Transverse colon (tissue), 4 donors: ENCODE data around the gene RAPH1. TPM values are rescaled to one million over a fixed set of nuclear protein-coding genes. Genes with fewer than 3 reads are reported as not detected.

Experiments used
- DNase-seq: peaks from one replicate; pipeline ENCODE4 v3.0.0-alpha.2; 2019
- H3K27ac ChIP-seq, 4 donors: fragments of 200-600 bp; sonication (generic); 2 replicates each; pipeline ENCODE4 v1.5.1; 2016 to 2018; ENCODE audit warnings: inconsistent platforms in 4 of 4
- H3K27me3 ChIP-seq: fragments of 200-600 bp; sonication (generic); 2 replicates; pipeline ENCODE4 v1.5.1; 2017; ENCODE audit warnings: inconsistent platforms
- H3K36me3 ChIP-seq, 4 donors: fragments of 200-600 bp; sonication (generic); 2 replicates each; pipeline ENCODE4 v1.5.1; 2017 to 2019; ENCODE audit warnings: inconsistent platforms in 4 of 4
- H3K4me1 ChIP-seq, 4 donors: fragments of 200-600 bp; sonication (generic); 2 replicates each; pipeline ENCODE4 v1.5.1; 2017 to 2020; ENCODE audit warnings: inconsistent platforms in 4 of 4
- H3K4me3 ChIP-seq, 4 donors: fragments of 200-600 bp; sonication (generic); 1 replicate in 1 of 4; 2 replicates in 3 of 4; pipeline versions ENCODE4 v1.5.1 to v1.6.1; 2017 to 2019; ENCODE audit warnings: inconsistent platforms in 4 of 4
- H3K9me3 ChIP-seq, 2 donors: fragments of 200-600 bp; sonication (generic); 2 replicates each; pipeline ENCODE4 v1.5.1; 2017 to 2019; ENCODE audit warnings: inconsistent platforms in 2 of 2
- EP300 ChIP-seq: sonication (generic); formaldehyde crosslinking; IDR thresholded peaks from one replicate; pipeline ENCODE4 v1.6.1; 2017; ENCODE audit warnings: antibody characterized with exemption, low read depth
- POLR2A ChIP-seq: fragments of 450-650 bp; IDR thresholded peaks from one replicate; pipeline ENCODE4 v1.6.1; 2016; ENCODE audit warnings: antibody characterized with exemption, mild to moderate bottlenecking, moderate library complexity
- POLR2AphosphoS5 ChIP-seq, 3 donors: sonication (generic); formaldehyde crosslinking; IDR thresholded peaks; one replicate each; pipeline ENCODE4 v1.6.1; 2016; ENCODE audit warnings: antibody characterized with exemption in 3 of 3
- WGBS, 2 donors: methylation state at CpG; one replicate each; pipeline ENCODE4 v1.1.5; 2018; ENCODE audit warnings: low coverage in 1 of 2; 5-methylcytosine and 5-hydroxymethylcytosine counted together
- in situ Hi-C, 4 donors: fragments of 200-750 bp; cut with MboI; loops; one replicate each; pipeline versions ENCODE4 v1.15.0 to v1.15.1; 2017; ENCODE audit warnings: low sequenced_read_pairs in 3 of 4, low pct_ligation_motif_present in 1 of 4, low pct_unique_long_range_greater_than_20kb in 1 of 4
- intact Hi-C: fragments of 100-400 bp; cut with DNase I; formaldehyde crosslinking; loops from one replicate; pipeline ENCODE4 v1.15.1; 2023; ENCODE audit warnings: low total_unique reads
- total RNA-seq, 4 donors: library from RNA; depleted of rRNA; stranded (reverse); fragments of >200 nt; gene quantifications; one replicate each; pipeline ENCODE4 v1.1.0, GENCODE V29; 2016
- TF ChIP-seq, protein P1 (sequence below), 5 experiments: fragments of 200-600 bp in 3 of 5; fragments of 450-650 bp in 2 of 5; sonication (generic) in 3 of 5; IDR thresholded peaks; 1 replicate in 2 of 5; 2 replicates in 3 of 5; pipeline ENCODE4 v1.5.1; 2016 to 2017; ENCODE audit warnings: antibody characterized with exemption in 5 of 5, inconsistent platforms in 3 of 5, mild to moderate bottlenecking in 2 of 5, moderate library complexity in 1 of 5

RAPH1 gene
- total RNA-seq, 4 donors from 2014 or later: 36.0 to 160 (median 41.8) TPM

DNA sequence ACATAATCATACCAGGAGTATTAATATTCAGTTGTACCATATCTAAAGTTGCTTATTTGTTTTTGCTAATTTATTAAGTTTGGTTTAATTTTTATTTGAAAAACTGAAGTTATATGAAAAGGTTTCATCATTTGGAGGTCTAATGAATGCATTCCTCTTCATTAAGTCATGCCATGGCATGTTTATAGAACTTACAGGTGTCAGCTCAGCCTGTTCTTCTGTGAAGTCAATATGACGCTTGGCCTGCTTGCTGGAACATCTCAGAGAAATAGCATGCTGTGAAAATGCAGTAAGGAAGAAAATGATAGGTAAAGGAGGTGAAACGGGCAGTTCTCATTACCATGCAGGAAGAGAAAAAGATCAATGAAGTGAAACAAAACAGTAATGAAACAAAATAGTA lies 58.2 kb downstream of the RAPH1 start:
- TF ChIP-seq, protein P1, sequence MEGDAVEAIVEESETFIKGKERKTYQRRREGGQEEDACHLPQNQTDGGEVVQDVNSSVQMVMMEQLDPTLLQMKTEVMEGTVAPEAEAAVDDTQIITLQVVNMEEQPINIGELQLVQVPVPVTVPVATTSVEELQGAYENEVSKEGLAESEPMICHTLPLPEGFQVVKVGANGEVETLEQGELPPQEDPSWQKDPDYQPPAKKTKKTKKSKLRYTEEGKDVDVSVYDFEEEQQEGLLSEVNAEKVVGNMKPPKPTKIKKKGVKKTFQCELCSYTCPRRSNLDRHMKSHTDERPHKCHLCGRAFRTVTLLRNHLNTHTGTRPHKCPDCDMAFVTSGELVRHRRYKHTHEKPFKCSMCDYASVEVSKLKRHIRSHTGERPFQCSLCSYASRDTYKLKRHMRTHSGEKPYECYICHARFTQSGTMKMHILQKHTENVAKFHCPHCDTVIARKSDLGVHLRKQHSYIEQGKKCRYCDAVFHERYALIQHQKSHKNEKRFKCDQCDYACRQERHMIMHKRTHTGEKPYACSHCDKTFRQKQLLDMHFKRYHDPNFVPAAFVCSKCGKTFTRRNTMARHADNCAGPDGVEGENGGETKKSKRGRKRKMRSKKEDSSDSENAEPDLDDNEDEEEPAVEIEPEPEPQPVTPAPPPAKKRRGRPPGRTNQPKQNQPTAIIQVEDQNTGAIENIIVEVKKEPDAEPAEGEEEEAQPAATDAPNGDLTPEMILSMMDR (IDR thresholded peaks at IDR 0.05): no peak
- no peak for TF ChIP-seq POLR2AphosphoS5 (IDR thresholded peaks at IDR 0.05)
- no peak for TF ChIP-seq EP300
- no peak for TF ChIP-seq POLR2A
- intact Hi-C loops (no loop called here), in situ Hi-C loops (loop anchor here in 2 of 4 donors (25.0 kb wide), 3 partner anchors 185 to 435 kb away; no protein-coding TSS in a partner anchor)
- H3K9me3 ChIP-seq: no peaks in the 10 kb centered on the region
- H3K27ac ChIP-seq: no peak overlapping the region
- no peak for DNase-seq
- no peaks in the 10 kb centered on the region for H3K36me3 ChIP-seq
- 64 to 77% methylated on average over 2 of the region's 2 CpGs for WGBS, 2 donors
- no peaks in the 10 kb centered on the region for H3K4me1 ChIP-seq
- no peaks in the 10 kb centered on the region for H3K27me3 ChIP-seq
- H3K4me3 ChIP-seq: no peak overlapping the region

- WGBS, 2 donors: 85 to 89% methylated on average over 3 to 5 of the region's 5 CpGs
- Histone ChIP-seq H3K36me3 (no peaks in the 10 kb centered on the region), H3K4me3 (no peak overlapping the region), H3K4me1 (peaks cover 0 to 20% (median 13%) of the 10 kb centered on the region in 4 donors), H3K9me3 (no peaks in the 10 kb centered on the region), H3K27ac (no peak overlapping the region), H3K27me3 (no peaks in the 10 kb centered on the region)
- intact Hi-C loops (no loop called here), in situ Hi-C loops (loop anchor here in 1 of 4 donors (25.0 kb wide), 1 partner anchor 234 kb away; the partner anchor contains the start of gene CYP20A1)
- DNase-seq: no peak
- TF ChIP-seq POLR2A (no peak), EP300 (no peak), POLR2AphosphoS5 (IDR thresholded peaks at IDR 0.05) (no peak)
- TF ChIP-seq, protein P1 (IDR thresholded peaks at IDR 0.05): no peak
These were observed 63.8 kb downstream of the RAPH1 start for GRCh38 chr2:203471323-203471722.

GRCh38 chr2:203470371-203470770 lies 64.7 kb downstream of the RAPH1 start:
- TF ChIP-seq POLR2A: no peak
- TF ChIP-seq, protein P1 (IDR thresholded peaks at IDR 0.05): no peak
- TF ChIP-seq POLR2AphosphoS5 (IDR thresholded peaks at IDR 0.05): no peak
- TF ChIP-seq EP300: no peak
- in situ Hi-C loops: loop anchor here in 1 of 4 donors (25.0 kb wide), 1 partner anchor 233 kb away; the partner anchor contains the start of gene CYP20A1
- WGBS, 2 donors: 68 to 69% methylated on average over 4 of the region's 4 CpGs
- intact Hi-C loops: no loop called here
- Histone ChIP-seq H3K4me3 (no peak overlapping the region), H3K4me1 (peaks cover 0 to 20% (median 13%) of the 10 kb centered on the region in 4 donors), H3K27ac (peak overlapping the region in 1 of 4 donors; percentile 18), H3K36me3 (no peaks in the 10 kb centered on the region), H3K27me3 (no peaks in the 10 kb centered on the region), H3K9me3 (no peaks in the 10 kb centered on the region)
- DNase-seq: peak; percentile 22

- no peak for DNase-seq
- WGBS, 2 donors: 0 to 6% methylated on average over 1 of the region's 1 CpG
- Histone ChIP-seq H3K27me3 (no peaks in the 10 kb centered on the region), H3K4me3 (no peak overlapping the region), H3K36me3 (no peaks in the 10 kb centered on the region), H3K27ac (no peak overlapping the region), H3K4me1 (peaks cover 0 to 20% (median 13%) of the 10 kb centered on the region in 4 donors), H3K9me3 (no peaks in the 10 kb centered on the region)
- TF ChIP-seq, protein P1 (IDR thresholded peaks at IDR 0.05): no peak
- TF ChIP-seq POLR2AphosphoS5 (IDR thresholded peaks at IDR 0.05): no peak
- no peak for TF ChIP-seq EP300
- no peak for TF ChIP-seq POLR2A
- intact Hi-C loops (no loop called here), in situ Hi-C loops (loop anchor here in 1 of 4 donors (25.0 kb wide), 1 partner anchor 232 kb away; the partner anchor contains the start of gene CYP20A1)
These were observed 65.6 kb downstream of the RAPH1 start for GRCh38 chr2:203469546-203469945.
